Spleen (tissue), 11 donors: ENCODE measurements around the gene PLAAT4. TPM values are rescaled to one million over a fixed set of nuclear protein-coding genes. Genes with fewer than 3 reads are reported as not detected.
A peak's percentile ranks its signal among the peaks of the same experiment; 100 is the strongest.

Source experiments
- DNase-seq: peaks from one replicate; pipeline ENCODE4 v3.0.0-alpha.2; 2020
- H3K27ac ChIP-seq, 8 donors: fragments of 200-600 bp; sonication (generic) in 7 of 8; 1 replicate in 4 of 8; 2 replicates in 4 of 8; pipeline versions ENCODE4 v1.5.0 to v1.8.0; 2016 to 2021; ENCODE audit warnings: inconsistent platforms in 4 of 8, mild to moderate bottlenecking in 4 of 8, moderate library complexity in 1 of 8
- H3K27me3 ChIP-seq, 7 donors: fragments of 200-600 bp; sonication (generic) in 6 of 7; replicated peaks in 1 of 7; 1 replicate in 4 of 7; 2 replicates in 3 of 7; pipeline versions ENCODE4 v1.5.0 to v1.8.0; 2016 to 2021; ENCODE audit warnings: inconsistent platforms in 3 of 7, mild to moderate bottlenecking in 1 of 7
- H3K36me3 ChIP-seq, 6 donors: fragments of 200-600 bp; sonication (generic) in 5 of 6; 1 replicate in 4 of 6; 2 replicates in 2 of 6; pipeline versions ENCODE4 v1.5.0 to v1.8.0; 2016 to 2021; ENCODE audit warnings: inconsistent platforms in 2 of 6
- H3K4me1 ChIP-seq, 6 donors: fragments of 200-600 bp; sonication (generic) in 5 of 6; 1 replicate in 3 of 6; 2 replicates in 3 of 6; pipeline versions ENCODE4 v1.5.0 to v1.8.0; 2016 to 2021; ENCODE audit warnings: inconsistent platforms in 3 of 6
- H3K4me3 ChIP-seq, 8 donors: fragments of 200-600 bp; sonication (generic) in 7 of 8; 1 replicate in 4 of 8; 2 replicates in 4 of 8; pipeline versions ENCODE4 v1.5.0 to v1.8.0; 2016 to 2021; ENCODE audit warnings: inconsistent platforms in 4 of 8, mild to moderate bottlenecking in 4 of 8, moderate library complexity in 2 of 8
- H3K9me3 ChIP-seq, 8 donors: fragments of 200-600 bp; sonication (generic) in 7 of 8; 1 replicate in 4 of 8; 2 replicates in 4 of 8; pipeline versions ENCODE4 v1.5.0 to v1.8.0; 2016 to 2021; ENCODE audit warnings: inconsistent platforms in 4 of 8
- CTCF ChIP-seq, 11 experiments: fragments of 200-600 bp in 7 of 11; fragments of 450-650 bp in 4 of 11; sonication (generic) in 4 of 11; IDR thresholded peaks in 8 of 11; conservative IDR thresholded peaks in 3 of 11; 1 replicate in 7 of 11; 2 replicates in 4 of 11; pipeline versions ENCODE4 v1.4.0 to v1.8.0; 2016 to 2021; ENCODE audit warnings: antibody characterized with exemption in 11 of 11, inconsistent platforms in 4 of 11, mild to moderate bottlenecking in 1 of 11
- POLR2A ChIP-seq, 3 donors: fragments of 450-650 bp; IDR thresholded peaks; one replicate each; pipeline ENCODE4 v1.5.1; 2017; ENCODE audit warnings: antibody characterized with exemption in 3 of 3, mild to moderate bottlenecking in 1 of 3
- POLR2AphosphoS5 ChIP-seq, 3 donors: sonication (generic); formaldehyde crosslinking; IDR thresholded peaks; one replicate each; pipeline ENCODE4 v1.5.1; 2017; ENCODE audit warnings: antibody characterized with exemption in 3 of 3
- WGBS, 5 donors: extraction: QIAGEN DNeasy Blood & Tissue Kit in 3 of 5; methylation state at CpG; one replicate each; pipeline versions ENCODE4 v1.1.5 to v1.1.7; 2013 to 2018; 5-methylcytosine and 5-hydroxymethylcytosine counted together
- intact Hi-C: fragments of 100-400 bp; cut with DNase I; formaldehyde crosslinking; loops from one replicate; pipeline ENCODE4 v1.15.0; 2023; ENCODE audit warnings: low total_unique reads
- polyA plus RNA-seq, 3 donors: library from polyadenylated mRNA; stranded (reverse); fragments of 200-250 nt; gene quantifications; one replicate each; pipeline ENCODE4 v1.2.1, GENCODE V29; 2013
- total RNA-seq, 7 donors: library from RNA; depleted of rRNA in 3 of 7; stranded (reverse); fragments of >200 nt in 3 of 7; fragmentation: NEBNext Ultra II Directional in 4 of 7; extraction: Animal tissue kit (Norgen Biotek cat#: 25700) in 4 of 7; gene quantifications; one replicate each; pipeline versions ENCODE4 v1.1.0 to v1.2.1, GENCODE V29; 2016 to 2021
- donor health status: healthy with polysubstance abuse.
- donor health status: DM: no; HTN: no; CAD: no; lungs with moderate emphysema.
- donor health status: DM: no; HTN: no; CAD: no.
- donor health status: Bipolar disorder and iron deficiency.
- donor health status: healthy.
- donor health status: DM: no; HTN: no; CAD: no.
- donor health status: DM: yes; HTN: yes; CAD: no.

PLAAT4 gene
- total and polyA plus RNA-seq, 10 donors = 55.6 to 105 (median 68.1) TPM

- intact Hi-C loops = no loop called here
- TF ChIP-seq POLR2A (IDR thresholded peaks at IDR 0.05) (no peak), POLR2AphosphoS5 (IDR thresholded peaks at IDR 0.05) (no peak)
- no peak overlapping the region for H3K4me3 ChIP-seq
These were observed 7.1 kb downstream of the PLAAT4 start for GRCh38 chr11:63543711-63544110.

GRCh38 chr11:63547061-63547460 lies 10.5 kb downstream of the PLAAT4 start:
- Histone ChIP-seq H3K9me3 (no peaks in the 10 kb centered on the region), H3K4me3 (no peak overlapping the region), H3K4me1 (peaks cover 0 to 36% (median 15%) of the 10 kb centered on the region in 6 donors), H3K27ac (no peak overlapping the region), H3K36me3 (peaks cover 0 to 49% (median 23%) of the 10 kb centered on the region in 6 donors), H3K27me3 (no peaks in the 10 kb centered on the region)
- intact Hi-C loops = no loop called here
- 81 to 97% (median 96%) methylated on average over 1 of the region's 1 CpG for WGBS, 5 donors
- no peak for TF ChIP-seq CTCF (IDR thresholded peaks at IDR 0.05 in 8 of 11, conservative IDR thresholded peaks at IDR 0.05 in 3 of 11)
- TF ChIP-seq POLR2A (IDR thresholded peaks at IDR 0.05) = no peak
- TF ChIP-seq POLR2AphosphoS5 (IDR thresholded peaks at IDR 0.05) = no peak
- no peak for DNase-seq

More at GRCh38 chr11:63543711-63544110, 7.1 kb downstream of the PLAAT4 start:
- Histone ChIP-seq H3K9me3 (no peaks in the 10 kb centered on the region), H3K4me1 (peaks cover 10 to 59% (median 30%) of the 10 kb centered on the region in 6 donors), H3K27me3 (no peaks in the 10 kb centered on the region), H3K27ac (peak overlapping the region in 1 of 8 donors; percentile 25), H3K36me3 (peaks cover 0 to 67% (median 23%) of the 10 kb centered on the region in 6 donors)
- no peak for DNase-seq
- 77 to 91% (median 88%) methylated on average over 2 of the region's 2 CpGs for WGBS, 5 donors

- H3K27me3 ChIP-seq = no peaks in the 10 kb centered on the region
- DNase-seq = no peak
- intact Hi-C loops = no loop called here
- TF ChIP-seq POLR2AphosphoS5 (IDR thresholded peaks at IDR 0.05) (no peak), CTCF (IDR thresholded peaks at IDR 0.05 in 8 of 11, conservative IDR thresholded peaks at IDR 0.05 in 3 of 11) (no peak), POLR2A (IDR thresholded peaks at IDR 0.05) (no peak)
- no peak overlapping the region for H3K27ac ChIP-seq
- H3K4me3 ChIP-seq = no peak overlapping the region
- peaks cover 0 to 36% (median 20%) of the 10 kb centered on the region in 6 donors for H3K4me1 ChIP-seq
- 83 to 93% (median 86%) methylated on average over 4 of the region's 4 CpGs for WGBS, 5 donors
- no peaks in the 10 kb centered on the region for H3K9me3 ChIP-seq
- H3K36me3 ChIP-seq = peaks cover 0 to 48% (median 23%) of the 10 kb centered on the region in 6 donors
These were observed 11.6 kb downstream of the PLAAT4 start for GRCh38 chr11:63548178-63548577.

GRCh38 chr11:63549411-63549810 lies 12.8 kb downstream of the PLAAT4 start:
- TF ChIP-seq CTCF (IDR thresholded peaks at IDR 0.05 in 8 of 11, conservative IDR thresholded peaks at IDR 0.05 in 3 of 11) (no peak), POLR2AphosphoS5 (IDR thresholded peaks at IDR 0.05) (no peak), POLR2A (IDR thresholded peaks at IDR 0.05) (no peak)
- no peak for DNase-seq
- WGBS, 5 donors = 84 to 93% (median 90%) methylated on average over 4 of the region's 4 CpGs
- H3K9me3 ChIP-seq = no peaks in the 10 kb centered on the region
- peaks cover 4 to 36% (median 22%) of the 10 kb centered on the region in 6 donors for H3K4me1 ChIP-seq
- H3K4me3 ChIP-seq = no peak overlapping the region
- no peak overlapping the region for H3K27ac ChIP-seq
- H3K36me3 ChIP-seq = peaks cover 0 to 35% (median 22%) of the 10 kb centered on the region in 6 donors
- intact Hi-C loops = no loop called here
- H3K27me3 ChIP-seq = no peaks in the 10 kb centered on the region
